HepG2 (cell line): Measurements from ENCODE around the gene JMJD1C. TPM values are rescaled to one million over a fixed set of nuclear protein-coding genes. Genes with fewer than 3 reads are reported as not detected.
A peak's percentile ranks its signal among the peaks of the same experiment; 100 is the strongest.

Experiments
- CEBPB ChIP-seq: IDR thresholded peaks from 2 replicates; pipeline ENCODE4 v1.6.1; 2011; ENCODE audit warnings: low read depth, low read length, improper control_type of control experiment, borderline replicate concordance
- DNMT3B ChIP-seq: conservative IDR thresholded peaks from 2 replicates; pipeline ENCODE4 v1.6.1; 2016; ENCODE audit warnings: missing biosample characterization, control low read depth
- GFI1 ChIP-seq: sonication (generic); formaldehyde crosslinking; IDR thresholded peaks from 2 replicates; pipeline ENCODE4 v1.5.0; 2020; ENCODE audit warnings: missing genetic modification reagents, mild to moderate bottlenecking, borderline replicate concordance
- HIVEP1 ChIP-seq: sonication (generic); formaldehyde crosslinking; IDR thresholded peaks from 2 replicates; pipeline ENCODE4 v1.4.0; 2020; ENCODE audit warnings: mild to moderate bottlenecking, missing genetic modification reagents
- KMT2A ChIP-seq: sonication (generic); formaldehyde crosslinking; IDR thresholded peaks from 2 replicates; pipeline ENCODE4 v1.4.0; 2020; ENCODE audit warnings: missing genetic modification reagents
- MTF2 ChIP-seq: sonication (generic); formaldehyde crosslinking; IDR thresholded peaks from 2 replicates; pipeline ENCODE4 v1.5.0; 2020; ENCODE audit warnings: missing genetic modification reagents, borderline replicate concordance
- NCOA2 ChIP-seq: sonication (generic); formaldehyde crosslinking; IDR thresholded peaks from 2 replicates; pipeline ENCODE4 v1.8.0; 2022; ENCODE audit warnings: inconsistent platforms
- PHF21A ChIP-seq: sonication (generic); formaldehyde crosslinking; IDR thresholded peaks from 2 replicates; pipeline ENCODE4 v1.5.0; 2020; ENCODE audit warnings: mild to moderate bottlenecking, missing genetic modification reagents
- RBM22 ChIP-seq: fragments of 200-400 bp; formaldehyde crosslinking; optimal IDR thresholded peaks from 2 replicates; pipeline ENCODE3; 2017; ENCODE audit warnings: mild to moderate bottlenecking, low read length, moderate library complexity
- SNAPC2 ChIP-seq: sonication (generic); formaldehyde crosslinking; IDR thresholded peaks from 2 replicates; pipeline ENCODE4 v1.8.1; 2022; ENCODE audit warnings: mild to moderate bottlenecking, missing genetic modification reagents
- TCF7 ChIP-seq: sonication (generic); IDR thresholded peaks from 2 replicates; pipeline ENCODE4 v1.6.1; 2016; ENCODE audit warnings: antibody characterized with exemption, low read depth
- TP53 ChIP-seq: sonication (generic); formaldehyde crosslinking; conservative IDR thresholded peaks from 2 replicates; pipeline ENCODE4 v1.4.0; 2020; ENCODE audit warnings: missing genetic modification reagents
- XRCC5 ChIP-seq: fragments of 200-400 bp; formaldehyde crosslinking; optimal IDR thresholded peaks from 2 replicates; pipeline ENCODE3; 2017; ENCODE audit warnings: mild to moderate bottlenecking, low read length
- ZFP1 ChIP-seq: IDR thresholded peaks from 2 replicates; pipeline ENCODE4 v1.6.1; 2016
- ZKSCAN5 ChIP-seq: sonication (generic); formaldehyde crosslinking; IDR thresholded peaks from 2 replicates; pipeline ENCODE4 v1.5.1; 2020; ENCODE audit warnings: mild to moderate bottlenecking, missing genetic modification reagents
- ZNF235 ChIP-seq: sonication (generic); formaldehyde crosslinking; IDR thresholded peaks from 2 replicates; pipeline ENCODE4 v1.8.1; 2023; ENCODE audit warnings: mild to moderate bottlenecking, missing genetic modification reagents, borderline replicate concordance
- ZNF24 ChIP-seq: fragments of 450-650 bp; IDR thresholded peaks from 2 replicates; pipeline ENCODE4 v1.6.1; 2017; ENCODE audit warnings: antibody characterized with exemption, mild to moderate bottlenecking
- ZNF782 ChIP-seq: sonication (generic); formaldehyde crosslinking; IDR thresholded peaks from 2 replicates; pipeline ENCODE4 v1.4.0; 2020; ENCODE audit warnings: missing genetic modification reagents, mild to moderate bottlenecking, borderline replicate concordance
- polyA plus RNA-seq, 8 experiments: library from polyadenylated mRNA; depleted of rRNA in 3 of 8; stranded (reverse) in 7 of 8; unstranded in 1 of 8; fragments of >200 nt; fragmentation: Illumina TruSeq in 4 of 8; extraction: Trizol in 4 of 8; gene quantifications; 2 replicates each; pipeline versions ENCODE4 v1.2.1 to v1.2.3, GENCODE V29; 2011 to 2016; ENCODE audit warnings: low read depth in 4 of 8, missing spikeins in 1 of 8, mixed read lengths in 1 of 8; ENCODE audit not compliant: insufficient read depth in 1 of 8
- total RNA-seq, 5 experiments: library from RNA; depleted of rRNA; stranded (reverse); fragments of >200 nt; fragmentation: Illumina TruSeq; extraction: Trizol; gene quantifications; 2 replicates each; pipeline ENCODE4 v1.2.3, GENCODE V29; 2016; ENCODE audit warnings: low read depth in 1 of 5
- TF ChIP-seq, protein P1 (sequence below): IDR thresholded peaks from 2 replicates; pipeline ENCODE4 v1.6.1; 2016; ENCODE audit warnings: low read depth
- TF ChIP-seq, protein P2 (sequence below): IDR thresholded peaks from 2 replicates; pipeline ENCODE4 v1.6.1; 2016; ENCODE audit warnings: low read depth, borderline replicate concordance
- TF ChIP-seq, protein P3 (sequence below): sonication (generic); formaldehyde crosslinking; IDR thresholded peaks from 2 replicates; pipeline ENCODE4 v1.9.0; 2021; ENCODE audit warnings: mild to moderate bottlenecking, missing genetic modification reagents
- TF ChIP-seq, protein P4 (sequence below): IDR thresholded peaks from 2 replicates; pipeline ENCODE4 v1.6.1; 2012; ENCODE audit warnings: inconsistent platforms

JMJD1C gene
- total and polyA plus RNA-seq, 2 of the 13 experiments (the other 11 are each of a cell fraction or from before 2014, with no cell fraction given), result 42.3 to 42.7 TPM

DNA sequence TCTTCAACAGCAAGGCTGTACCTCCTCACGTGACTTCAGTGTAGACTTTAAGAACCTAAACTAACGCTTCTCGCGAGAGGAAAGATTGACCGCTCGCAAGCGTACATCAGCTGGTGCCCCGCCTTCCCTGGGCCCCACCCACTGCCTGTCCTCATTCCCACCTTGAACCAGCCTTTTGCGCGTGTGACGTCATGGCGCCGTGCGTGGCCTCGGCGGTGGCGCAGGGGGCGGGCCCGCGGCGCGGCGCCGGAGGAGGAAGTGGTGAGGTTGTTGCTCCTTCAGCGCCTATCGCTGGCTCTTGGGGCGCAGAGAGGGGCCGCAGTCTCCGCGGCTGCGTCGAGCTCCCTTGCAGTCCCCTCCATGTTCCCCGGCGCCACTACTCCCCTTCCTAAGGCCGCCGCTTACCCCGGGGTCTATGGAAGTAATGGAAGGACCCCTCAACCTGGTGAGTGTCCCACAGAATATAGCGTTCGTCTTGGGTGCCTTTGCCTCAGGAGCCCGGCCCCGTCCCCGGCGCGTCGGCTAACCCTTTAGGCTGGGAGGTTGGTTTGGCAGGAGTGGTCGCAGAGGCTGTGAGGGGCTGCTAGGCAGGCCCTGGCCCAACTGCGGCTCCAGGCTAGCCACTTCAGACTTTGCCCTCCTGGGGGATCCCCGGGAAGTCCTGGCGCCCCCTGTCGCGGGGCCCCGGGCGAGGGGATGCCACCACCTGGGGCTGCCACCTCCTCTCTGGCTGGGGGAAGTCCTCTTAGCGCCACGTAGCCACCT lies 332.5 kb downstream of the JMJD1C start, which contains the start of gene NRBF2 (continued):
- TF ChIP-seq, protein P1, sequence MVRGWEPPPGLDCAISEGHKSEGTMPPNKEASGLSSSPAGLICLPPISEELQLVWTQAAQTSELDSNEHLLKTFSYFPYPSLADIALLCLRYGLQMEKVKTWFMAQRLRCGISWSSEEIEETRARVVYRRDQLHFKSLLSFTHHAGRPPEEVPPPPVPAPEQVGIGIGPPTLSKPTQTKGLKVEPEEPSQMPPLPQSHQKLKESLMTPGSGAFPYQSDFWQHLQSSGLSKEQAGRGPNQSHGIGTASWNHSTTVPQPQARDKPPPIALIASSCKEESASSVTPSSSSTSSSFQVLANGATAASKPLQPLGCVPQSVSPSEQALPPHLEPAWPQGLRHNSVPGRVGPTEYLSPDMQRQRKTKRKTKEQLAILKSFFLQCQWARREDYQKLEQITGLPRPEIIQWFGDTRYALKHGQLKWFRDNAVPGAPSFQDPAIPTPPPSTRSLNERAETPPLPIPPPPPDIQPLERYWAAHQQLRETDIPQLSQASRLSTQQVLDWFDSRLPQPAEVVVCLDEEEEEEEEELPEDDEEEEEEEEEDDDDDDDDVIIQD (CRISPR knock-in tag), result peak; percentile 96
- TF ChIP-seq GFI1 (CRISPR knock-in tag), result no peak; the same call in 1 of the 2 replicates
- TF ChIP-seq SNAPC2, result no peak; the same call in 1 of the 2 replicates
- TF ChIP-seq ZKSCAN5 (CRISPR knock-in tag), result no peak
- TF ChIP-seq HIVEP1 (CRISPR knock-in tag), result peak; percentile 100
- TF ChIP-seq MTF2 (CRISPR knock-in tag), result peak; percentile 93
- TF ChIP-seq NCOA2 (CRISPR knock-in tag), result 0 out of 2 replicates have a peak, but pooled peaks have one; percentile 17
- TF ChIP-seq CEBPB, result no peak
- TF ChIP-seq, protein P2, sequence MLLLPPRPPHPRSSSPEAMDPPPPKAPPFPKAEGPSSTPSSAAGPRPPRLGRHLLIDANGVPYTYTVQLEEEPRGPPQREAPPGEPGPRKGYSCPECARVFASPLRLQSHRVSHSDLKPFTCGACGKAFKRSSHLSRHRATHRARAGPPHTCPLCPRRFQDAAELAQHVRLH (CRISPR knock-in tag), result peak; percentile 18; the same call in 1 of the 2 replicates
- TF ChIP-seq, protein P3, sequence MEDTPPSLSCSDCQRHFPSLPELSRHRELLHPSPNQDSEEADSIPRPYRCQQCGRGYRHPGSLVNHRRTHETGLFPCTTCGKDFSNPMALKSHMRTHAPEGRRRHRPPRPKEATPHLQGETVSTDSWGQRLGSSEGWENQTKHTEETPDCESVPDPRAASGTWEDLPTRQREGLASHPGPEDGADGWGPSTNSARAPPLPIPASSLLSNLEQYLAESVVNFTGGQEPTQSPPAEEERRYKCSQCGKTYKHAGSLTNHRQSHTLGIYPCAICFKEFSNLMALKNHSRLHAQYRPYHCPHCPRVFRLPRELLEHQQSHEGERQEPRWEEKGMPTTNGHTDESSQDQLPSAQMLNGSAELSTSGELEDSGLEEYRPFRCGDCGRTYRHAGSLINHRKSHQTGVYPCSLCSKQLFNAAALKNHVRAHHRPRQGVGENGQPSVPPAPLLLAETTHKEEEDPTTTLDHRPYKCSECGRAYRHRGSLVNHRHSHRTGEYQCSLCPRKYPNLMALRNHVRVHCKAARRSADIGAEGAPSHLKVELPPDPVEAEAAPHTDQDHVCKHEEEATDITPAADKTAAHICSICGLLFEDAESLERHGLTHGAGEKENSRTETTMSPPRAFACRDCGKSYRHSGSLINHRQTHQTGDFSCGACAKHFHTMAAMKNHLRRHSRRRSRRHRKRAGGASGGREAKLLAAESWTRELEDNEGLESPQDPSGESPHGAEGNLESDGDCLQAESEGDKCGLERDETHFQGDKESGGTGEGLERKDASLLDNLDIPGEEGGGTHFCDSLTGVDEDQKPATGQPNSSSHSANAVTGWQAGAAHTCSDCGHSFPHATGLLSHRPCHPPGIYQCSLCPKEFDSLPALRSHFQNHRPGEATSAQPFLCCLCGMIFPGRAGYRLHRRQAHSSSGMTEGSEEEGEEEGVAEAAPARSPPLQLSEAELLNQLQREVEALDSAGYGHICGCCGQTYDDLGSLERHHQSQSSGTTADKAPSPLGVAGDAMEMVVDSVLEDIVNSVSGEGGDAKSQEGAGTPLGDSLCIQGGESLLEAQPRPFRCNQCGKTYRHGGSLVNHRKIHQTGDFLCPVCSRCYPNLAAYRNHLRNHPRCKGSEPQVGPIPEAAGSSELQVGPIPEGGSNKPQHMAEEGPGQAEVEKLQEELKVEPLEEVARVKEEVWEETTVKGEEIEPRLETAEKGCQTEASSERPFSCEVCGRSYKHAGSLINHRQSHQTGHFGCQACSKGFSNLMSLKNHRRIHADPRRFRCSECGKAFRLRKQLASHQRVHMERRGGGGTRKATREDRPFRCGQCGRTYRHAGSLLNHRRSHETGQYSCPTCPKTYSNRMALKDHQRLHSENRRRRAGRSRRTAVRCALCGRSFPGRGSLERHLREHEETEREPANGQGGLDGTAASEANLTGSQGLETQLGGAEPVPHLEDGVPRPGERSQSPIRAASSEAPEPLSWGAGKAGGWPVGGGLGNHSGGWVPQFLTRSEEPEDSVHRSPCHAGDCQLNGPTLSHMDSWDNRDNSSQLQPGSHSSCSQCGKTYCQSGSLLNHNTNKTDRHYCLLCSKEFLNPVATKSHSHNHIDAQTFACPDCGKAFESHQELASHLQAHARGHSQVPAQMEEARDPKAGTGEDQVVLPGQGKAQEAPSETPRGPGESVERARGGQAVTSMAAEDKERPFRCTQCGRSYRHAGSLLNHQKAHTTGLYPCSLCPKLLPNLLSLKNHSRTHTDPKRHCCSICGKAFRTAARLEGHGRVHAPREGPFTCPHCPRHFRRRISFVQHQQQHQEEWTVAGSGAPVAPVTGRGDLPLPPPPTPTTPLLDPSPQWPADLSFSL, result no peak
- peak; percentile 60 for TF ChIP-seq KMT2A
- peak; percentile 75; the same call in 1 of the 2 replicates for TF ChIP-seq ZNF782 (CRISPR knock-in tag)
- TF ChIP-seq TP53 (CRISPR knock-in tag), result 0 out of 2 replicates have a peak, but pooled peaks have one; percentile 31
- TF ChIP-seq DNMT3B, result no peak
- TF ChIP-seq XRCC5, result peak; percentile 46
- no peak for TF ChIP-seq RBM22
- TF ChIP-seq ZNF235 (CRISPR knock-in tag), result 0 out of 2 replicates have a peak, but pooled peaks have one; percentile 72
- peak; percentile 51 for TF ChIP-seq PHF21A (CRISPR knock-in tag)
- TF ChIP-seq, protein P4, sequence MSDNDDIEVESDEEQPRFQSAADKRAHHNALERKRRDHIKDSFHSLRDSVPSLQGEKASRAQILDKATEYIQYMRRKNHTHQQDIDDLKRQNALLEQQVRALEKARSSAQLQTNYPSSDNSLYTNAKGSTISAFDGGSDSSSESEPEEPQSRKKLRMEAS, result peak; percentile 85; the same call in 1 of the 2 replicates
- 0 out of 2 replicates have a peak, but pooled peaks have one; percentile 13 for TF ChIP-seq ZNF24
- TF ChIP-seq TCF7, result no peak
- no peak for TF ChIP-seq ZFP1 (CRISPR knock-in tag)
